Neuronal stem cell (in vitro differentiated cells): Measurements from ENCODE around the gene IQCK.

Experiments
- DNase-seq: peaks from one replicate; pipeline ENCODE4 v3.0.0-alpha.2; 2013; ENCODE audit warnings: low spot score
- H2AFZ ChIP-seq: one replicate; pipeline ENCODE4 v1.6.1; 2013; ENCODE audit warnings: mild to moderate bottlenecking, low read length, inconsistent platforms
- H2AK5ac ChIP-seq: 2 replicates; pipeline ENCODE4 v1.6.1; 2013; ENCODE audit warnings: low read depth, mild to moderate bottlenecking, inconsistent platforms, low read length, moderate library complexity, mixed read lengths
- H2BK120ac ChIP-seq: 2 replicates; pipeline ENCODE4 v1.6.1; 2013; ENCODE audit warnings: low read depth, mild to moderate bottlenecking, inconsistent platforms, low read length, moderate library complexity, mixed read lengths
- H2BK12ac ChIP-seq: one replicate; pipeline ENCODE4 v1.6.1; 2013; ENCODE audit warnings: low read length, inconsistent platforms
- H2BK15ac ChIP-seq: 2 replicates; pipeline ENCODE4 v1.6.1; 2013; ENCODE audit warnings: mild to moderate bottlenecking, low read length, inconsistent platforms, mixed read lengths
- H2BK5ac ChIP-seq: one replicate; pipeline ENCODE4 v1.6.1; 2013; ENCODE audit warnings: inconsistent platforms, mild to moderate bottlenecking, low read length, moderate library complexity
- H3K14ac ChIP-seq: one replicate; pipeline ENCODE4 v1.6.1; 2013; ENCODE audit warnings: low read length, inconsistent platforms
- H3K18ac ChIP-seq: 2 replicates; pipeline ENCODE4 v1.6.1; 2013; ENCODE audit warnings: low read length, inconsistent platforms
- H3K23ac ChIP-seq: 2 replicates; pipeline ENCODE4 v1.6.1; 2013; ENCODE audit warnings: low read depth, mild to moderate bottlenecking, mixed read lengths, low read length, inconsistent platforms; ENCODE audit not compliant: poor library complexity
- H3K27ac ChIP-seq: replicated peaks from 3 replicates; pipeline ENCODE4 v1.5.1; 2013; ENCODE audit warnings: low read length, inconsistent platforms
- H3K27me3 ChIP-seq, 3 experiments: 2 replicates each; pipeline ENCODE4 v1.6.1; 2013; ENCODE audit warnings: low read length in 3 of 3, mild to moderate bottlenecking in 2 of 3, inconsistent platforms in 1 of 3, low read depth in 1 of 3, mixed read lengths in 1 of 3, moderate library complexity in 1 of 3; ENCODE audit not compliant: control insufficient read depth in 3 of 3, insufficient read depth in 3 of 3
- H3K36me3 ChIP-seq, 2 donors: replicated peaks in 1 of 2; 2 replicates each; pipeline ENCODE4 v1.6.1; 2013; ENCODE audit warnings: low read length in 2 of 2; ENCODE audit not compliant: control insufficient read depth in 2 of 2, insufficient read depth in 2 of 2
- H3K4ac ChIP-seq: 2 replicates; pipeline ENCODE4 v1.6.1; 2013; ENCODE audit warnings: inconsistent platforms, mild to moderate bottlenecking, low read length, moderate library complexity
- H3K4me1 ChIP-seq, 2 donors: 1 replicate in 1 of 2; 2 replicates in 1 of 2; pipeline ENCODE4 v1.6.1; 2013; ENCODE audit warnings: low read length in 2 of 2, low read depth in 1 of 2; ENCODE audit not compliant: control insufficient read depth in 2 of 2, insufficient read depth in 1 of 2
- H3K4me2 ChIP-seq: one replicate; pipeline ENCODE4 v1.6.1; 2013; ENCODE audit warnings: mild to moderate bottlenecking, low read length, inconsistent platforms; ENCODE audit not compliant: insufficient read depth, poor library complexity, severe bottlenecking
- H3K4me3 ChIP-seq, 2 donors: 2 replicates each; pipeline ENCODE4 v1.5.1; 2013; ENCODE audit warnings: low read length in 2 of 2, mild to moderate bottlenecking in 2 of 2, inconsistent platforms in 1 of 2, moderate library complexity in 1 of 2
- H3K79me1 ChIP-seq: one replicate; pipeline ENCODE4 v1.6.1; 2013; ENCODE audit warnings: low read depth, mild to moderate bottlenecking, inconsistent platforms, low read length, moderate library complexity
- H3K9ac ChIP-seq: one replicate; pipeline ENCODE4 v1.6.1; 2013; ENCODE audit warnings: mild to moderate bottlenecking, low read depth, low read length, inconsistent platforms; ENCODE audit not compliant: poor library complexity
- H3K9me3 ChIP-seq, 2 donors: replicated peaks in 1 of 2; 2 replicates each; pipeline versions ENCODE3 to v1.6.1; 2013; ENCODE audit warnings: low read length in 2 of 2, mild to moderate bottlenecking in 2 of 2, inconsistent platforms in 1 of 2, low read depth in 1 of 2, mixed read lengths in 1 of 2, moderate library complexity in 1 of 2; ENCODE audit not compliant: control insufficient read depth in 2 of 2, insufficient read depth in 1 of 2
- H4K8ac ChIP-seq: one replicate; pipeline ENCODE4 v1.6.1; 2013; ENCODE audit warnings: low read depth, mild to moderate bottlenecking, inconsistent platforms, low read length, moderate library complexity
- H4K91ac ChIP-seq: one replicate; pipeline ENCODE4 v1.6.1; 2013; ENCODE audit warnings: low read length, low read depth, mild to moderate bottlenecking, inconsistent platforms; ENCODE audit not compliant: poor library complexity
- WGBS, 2 donors: extraction: QIAGEN DNeasy Blood & Tissue Kit; methylation state at CpG; one replicate each; pipeline ENCODE4 v1.1.7; 2013; ENCODE audit warnings: missing lambda C conversion rate in 2 of 2, mixed read lengths in 1 of 2; ENCODE audit not compliant: insufficient read length in 2 of 2, insufficient replicate concordance in 1 of 2; ENCODE audit errors: extremely low coverage in 2 of 2; 5-methylcytosine and 5-hydroxymethylcytosine counted together

Gene IQCK

GRCh38 chr16:19886073-19886941 lies 168.2 kb downstream of the IQCK start:
- Histone ChIP-seq H2AFZ (peak overlapping the region; percentile 88), H3K4me3 (peak overlapping the region in 1 of 2 donors; percentile 14), H3K4me2 (no peak overlapping the region), H3K18ac (no peak overlapping the region), H3K4ac (no peak overlapping the region), H3K9ac (no peak overlapping the region), H4K91ac (no peak overlapping the region), H3K79me1 (peaks cover 2% of the 10 kb centered on the region), H2BK5ac (no peak overlapping the region), H3K9me3 (peaks cover 4 to 7% of the 10 kb centered on the region in 2 donors), H3K14ac (no peak overlapping the region), H2AK5ac (no peak overlapping the region), H3K36me3 (peaks cover 0 to 4% of the 10 kb centered on the region in 2 donors), H3K27ac (no peak overlapping the region), H3K23ac (no peak overlapping the region), H4K8ac (no peak overlapping the region), H2BK12ac (no peak overlapping the region), H3K27me3 (peaks cover 0 to 2% (median 0%) of the 10 kb centered on the region in 3 experiments), H3K4me1 (peaks cover 4 to 13% of the 10 kb centered on the region in 2 donors), H2BK15ac (no peak overlapping the region), H2BK120ac (no peak overlapping the region)
- DNase-seq, result peak; percentile 68
- WGBS, 2 donors, result no CpG with 5 or more reads among the region's 20 CpGs

GRCh38 chr16:19888834-19889233 lies 170.8 kb downstream of the IQCK start:
- Histone ChIP-seq H3K27ac (no peak overlapping the region), H2BK12ac (no peak overlapping the region), H3K9ac (no peak overlapping the region)

GRCh38 chr16:19890901-19891300 lies 172.8 kb downstream of the IQCK start:
- H2BK15ac ChIP-seq, result no peak overlapping the region
- H3K14ac ChIP-seq, result no peak overlapping the region
- no peak overlapping the region for H2BK5ac ChIP-seq
- no peak overlapping the region for H3K4ac ChIP-seq
- H2AFZ ChIP-seq, result no peak overlapping the region
- H2BK12ac ChIP-seq, result no peak overlapping the region
- H3K27me3 ChIP-seq, result peaks cover 0 to 2% (median 0%) of the 10 kb centered on the region in 3 experiments
- H2AK5ac ChIP-seq, result no peak overlapping the region
- no peak overlapping the region for H4K91ac ChIP-seq
- H3K23ac ChIP-seq, result no peak overlapping the region
- WGBS, 2 donors, result no CpG with 5 or more reads among the region's 3 CpGs
- no peak overlapping the region for H3K9ac ChIP-seq
- no peak for DNase-seq
- no peak overlapping the region for H3K4me2 ChIP-seq
- H4K8ac ChIP-seq, result no peak overlapping the region
- no peak overlapping the region for H2BK120ac ChIP-seq
- H3K9me3 ChIP-seq, result no peaks in the 10 kb centered on the region
- no peaks in the 10 kb centered on the region for H3K4me1 ChIP-seq
- H3K27ac ChIP-seq, result no peak overlapping the region
- H3K36me3 ChIP-seq, result no peaks in the 10 kb centered on the region
- no peaks in the 10 kb centered on the region for H3K79me1 ChIP-seq
- no peak overlapping the region for H3K18ac ChIP-seq
- no peak overlapping the region for H3K4me3 ChIP-seq

More at GRCh38 chr16:19888834-19889233, 170.8 kb downstream of the IQCK start:
- no peak overlapping the region for H2AFZ ChIP-seq
- H2BK5ac ChIP-seq, result no peak overlapping the region
- H3K4me1 ChIP-seq, result no peaks in the 10 kb centered on the region
- H3K18ac ChIP-seq, result no peak overlapping the region
- H2BK120ac ChIP-seq, result no peak overlapping the region
- H3K4me2 ChIP-seq, result no peak overlapping the region
- no peak overlapping the region for H3K4me3 ChIP-seq
- H3K9me3 ChIP-seq, result peaks cover 4 to 7% of the 10 kb centered on the region in 2 donors
- no peak overlapping the region for H4K8ac ChIP-seq
- H3K14ac ChIP-seq, result no peak overlapping the region
- no peaks in the 10 kb centered on the region for H3K79me1 ChIP-seq
- H3K23ac ChIP-seq, result no peak overlapping the region
- no peak overlapping the region for H3K4ac ChIP-seq
- no CpG with 5 or more reads among the region's 3 CpGs for WGBS, 2 donors
- no peaks in the 10 kb centered on the region for H3K36me3 ChIP-seq
- H2AK5ac ChIP-seq, result no peak overlapping the region
- H3K27me3 ChIP-seq, result peaks cover 0 to 2% (median 0%) of the 10 kb centered on the region in 3 experiments
- H4K91ac ChIP-seq, result no peak overlapping the region
- H2BK15ac ChIP-seq, result no peak overlapping the region
- DNase-seq, result no peak

- Histone ChIP-seq H3K27me3 (peaks cover 0 to 2% (median 0%) of the 10 kb centered on the region in 3 experiments), H2BK5ac (no peak overlapping the region), H3K4me2 (no peak overlapping the region), H2BK120ac (no peak overlapping the region), H4K91ac (no peak overlapping the region), H3K14ac (no peak overlapping the region), H3K27ac (no peak overlapping the region), H3K4me3 (no peak overlapping the region), H2BK15ac (no peak overlapping the region), H2AFZ (no peak overlapping the region), H3K4ac (no peak overlapping the region), H4K8ac (no peak overlapping the region), H3K79me1 (no peaks in the 10 kb centered on the region), H2AK5ac (no peak overlapping the region), H3K36me3 (no peaks in the 10 kb centered on the region), H3K9ac (no peak overlapping the region), H2BK12ac (no peak overlapping the region), H3K4me1 (no peaks in the 10 kb centered on the region), H3K9me3 (no peaks in the 10 kb centered on the region), H3K18ac (no peak overlapping the region), H3K23ac (no peak overlapping the region)
- WGBS, 2 donors, result no CpG with 5 or more reads among the region's 12 CpGs
- no peak for DNase-seq
These were observed 174.8 kb downstream of the IQCK start for GRCh38 chr16:19892902-19893301.
